Testis (tissue), 2 donors: ENCODE results near the gene KRTAP29-1.

ENCODE experiments used
- CTCF ChIP-seq, 3 experiments: fragments of 450-650 bp in 2 of 3; fragments of 200-600 bp in 1 of 3; sonication (generic) in 1 of 3; IDR thresholded peaks; one replicate each; pipeline ENCODE4 v1.5.1; 2016 to 2019; ENCODE audit warnings: antibody characterized with exemption in 3 of 3, mild to moderate bottlenecking in 2 of 3, moderate library complexity in 1 of 3
- POLR2A ChIP-seq: fragments of 450-650 bp; IDR thresholded peaks from one replicate; pipeline ENCODE4 v1.6.1; 2017; ENCODE audit warnings: antibody characterized with exemption, mild to moderate bottlenecking, moderate library complexity

GRCh38 chr17:41284546-41284945 is 18.1 kb downstream of the KRTAP29-1 start:
- TF ChIP-seq POLR2A (no peak), CTCF (IDR thresholded peaks at IDR 0.05) (no peak)
